ENCODE measurements around the gene GPRASP3. TPM values are rescaled to one million over a fixed set of nuclear protein-coding genes. Genes with fewer than 3 reads are reported as not detected.

Gene GPRASP3, protein sequence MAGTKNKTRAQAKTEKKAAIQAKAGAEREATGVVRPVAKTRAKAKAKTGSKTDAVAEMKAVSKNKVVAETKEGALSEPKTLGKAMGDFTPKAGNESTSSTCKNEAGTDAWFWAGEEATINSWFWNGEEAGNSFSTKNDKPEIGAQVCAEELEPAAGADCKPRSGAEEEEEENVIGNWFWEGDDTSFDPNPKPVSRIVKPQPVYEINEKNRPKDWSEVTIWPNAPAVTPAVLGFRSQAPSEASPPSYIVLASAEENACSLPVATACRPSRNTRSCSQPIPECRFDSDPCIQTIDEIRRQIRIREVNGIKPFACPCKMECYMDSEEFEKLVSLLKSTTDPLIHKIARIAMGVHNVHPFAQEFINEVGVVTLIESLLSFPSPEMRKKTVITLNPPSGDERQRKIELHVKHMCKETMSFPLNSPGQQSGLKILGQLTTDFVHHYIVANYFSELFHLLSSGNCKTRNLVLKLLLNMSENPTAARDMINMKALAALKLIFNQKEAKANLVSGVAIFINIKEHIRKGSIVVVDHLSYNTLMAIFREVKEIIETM
- 24.7 TPM for total RNA-seq

DNA sequence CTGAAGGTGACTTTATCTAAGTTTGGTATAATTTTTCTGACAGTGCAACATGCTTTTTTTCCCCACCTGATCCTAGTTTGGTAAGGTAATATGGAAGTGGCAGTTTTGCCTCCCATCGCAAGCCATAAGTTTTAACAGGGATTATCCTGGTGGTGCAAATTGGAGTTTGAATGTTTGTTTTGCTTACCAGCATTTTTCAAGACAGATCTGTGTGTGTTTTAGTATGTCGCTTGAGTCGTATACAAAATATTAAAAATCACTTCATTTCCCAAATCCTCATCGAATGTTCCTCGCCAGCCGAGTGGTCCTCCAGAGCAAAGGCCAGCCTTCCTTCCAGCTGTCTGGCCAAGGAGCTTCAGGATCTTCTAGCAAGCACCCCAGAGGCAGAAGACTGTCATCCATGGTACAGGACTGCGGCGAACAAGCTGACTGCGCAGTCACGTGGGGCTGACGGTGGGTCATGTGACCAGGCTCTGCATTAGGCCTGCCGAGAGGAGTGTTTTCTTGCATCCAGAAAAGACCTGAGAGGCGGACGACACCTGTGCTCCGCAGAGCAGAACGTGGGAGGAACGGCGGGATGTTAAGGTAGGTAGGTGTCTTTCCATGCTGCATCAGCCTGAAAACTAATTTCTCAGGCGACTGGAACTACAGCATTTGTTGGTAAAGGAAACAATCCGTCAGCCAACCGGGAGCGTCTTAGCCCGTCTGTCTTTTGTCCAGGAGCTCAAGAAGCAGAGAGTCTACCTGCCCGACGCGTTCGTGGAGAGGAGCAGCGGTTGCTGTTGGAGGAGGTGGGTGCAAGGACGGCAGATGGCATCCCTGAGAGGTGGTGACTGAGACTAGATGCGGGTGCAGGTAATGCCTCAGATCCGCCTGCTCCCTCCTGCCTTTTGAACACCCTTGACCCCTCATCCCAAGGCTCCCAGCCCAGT, at the start of gene GPRASP3:
Gene GPRASP3 (plus strand): TSS at position 507 of the 932 bp plus-strand sequence. CDS start 28,253 bp downstream, outside the sequence.

DNA sequence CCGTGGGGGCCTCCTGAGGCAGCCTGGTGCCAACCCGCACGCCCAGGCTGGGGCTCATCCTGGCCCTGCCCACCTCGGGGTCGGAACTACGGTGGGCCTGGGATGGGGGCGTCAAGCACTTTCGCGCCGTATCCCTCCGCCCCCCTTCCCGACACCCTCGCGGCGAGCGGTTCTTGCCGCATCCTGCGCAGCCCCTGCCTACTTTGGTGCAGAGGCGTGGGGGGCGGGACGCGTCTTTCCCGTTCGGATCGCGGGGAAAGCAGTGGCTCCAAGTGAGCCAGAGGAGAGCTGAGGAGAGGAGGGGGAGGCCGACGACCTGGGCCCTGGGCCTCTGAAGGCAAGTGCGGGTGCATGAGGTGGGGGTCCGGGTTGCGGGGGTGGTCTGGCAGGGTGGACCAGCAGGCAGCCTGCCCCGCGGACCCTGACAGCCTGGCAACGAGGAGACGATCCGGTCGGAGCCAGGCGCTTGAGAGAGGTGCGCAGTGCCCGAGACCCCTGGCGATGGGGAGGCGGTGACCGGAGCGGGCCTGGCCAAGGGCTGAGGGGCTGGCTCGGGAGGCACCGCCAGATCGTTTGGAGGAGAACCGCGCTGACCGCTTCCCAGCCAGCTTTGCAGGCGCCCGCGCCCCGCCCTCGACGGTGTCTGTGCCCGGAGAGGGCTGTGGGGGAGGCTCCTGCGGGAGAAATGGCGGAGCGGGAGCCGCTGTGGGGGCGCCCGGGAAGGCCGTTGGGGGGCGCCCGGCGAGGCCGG, 8.2 kb upstream of the GPRASP3 start, which contains the start of gene GPRASP2:
Gene GPRASP2 (plus strand): TSS at position 233 of the 751 bp plus-strand sequence. CDS start 2,422 bp downstream, outside the sequence.

Other genes with a start within 250 kb of the GPRASP3 start
- 6.8 TPM for gene TCP11X2, start 248.9 kb upstream of the GPRASP3 start, total RNA-seq
- 24.7 TPM for gene TMSB15A, start 204.0 kb upstream of the GPRASP3 start, total RNA-seq
- 33.7 TPM for gene ARMCX5, start 121.2 kb upstream of the GPRASP3 start, total RNA-seq
- gene GPRASP1, start 69.3 kb upstream of the GPRASP3 start, total RNA-seq, result 33.8 TPM
- gene GPRASP2, start 8.3 kb upstream of the GPRASP3 start, total RNA-seq, result 78.6 TPM
- 2.1 TPM for gene RAB40AL, start 216.5 kb downstream of the GPRASP3 start, total RNA-seq